8988T (cell line): ENCODE results near the gene CA11.
A peak's percentile ranks its signal among the peaks of the same experiment; 100 is the strongest.
"Not testable (repeated sequence)": the region's sequence is repeated elsewhere in the genome, so short reads cannot be mapped to it uniquely, and the experiment has no call there.

Experiments
- DNase-seq: peaks from one replicate; pipeline ENCODE4 v3.0.0; 2011

CA11 gene

DNA sequence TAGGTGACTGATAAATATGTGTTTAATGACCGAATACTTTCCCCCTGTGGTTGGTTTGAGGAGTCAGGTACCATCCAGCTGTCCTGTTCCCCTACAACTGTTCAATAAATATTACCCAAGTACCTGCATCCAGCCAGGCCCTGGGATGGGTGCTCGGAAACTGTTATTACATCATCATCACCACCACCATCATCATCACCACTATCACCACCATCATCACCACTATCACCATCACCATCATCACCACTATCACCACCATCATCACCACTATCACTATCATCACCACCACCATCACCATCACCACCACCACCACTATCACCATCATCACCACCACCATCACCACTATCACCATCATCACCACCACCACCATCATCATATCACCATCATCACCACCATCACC lies 22.8 kb upstream of the CA11 start:
- DNase-seq: no peak

DNA sequence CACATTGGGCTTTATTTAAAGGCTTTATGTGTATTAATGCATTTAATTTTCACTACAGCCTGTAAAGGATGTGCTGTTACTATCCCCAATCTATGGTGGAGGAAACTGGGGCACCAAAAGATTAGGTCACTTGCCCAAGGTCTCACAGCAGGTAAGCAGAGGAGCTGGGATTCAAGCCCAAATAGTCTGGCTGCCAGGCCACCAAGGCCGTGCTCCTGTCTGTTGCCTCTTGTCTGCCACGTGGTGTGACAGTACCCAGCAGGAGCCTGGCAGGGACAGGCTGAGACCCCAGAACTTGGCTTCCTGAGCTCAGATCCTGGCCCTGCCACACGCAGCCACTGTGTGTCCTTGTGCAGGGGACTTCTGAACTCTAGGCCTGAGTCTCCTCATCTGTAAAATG lies 22.3 kb upstream of the CA11 start:
- no peak for DNase-seq

DNA sequence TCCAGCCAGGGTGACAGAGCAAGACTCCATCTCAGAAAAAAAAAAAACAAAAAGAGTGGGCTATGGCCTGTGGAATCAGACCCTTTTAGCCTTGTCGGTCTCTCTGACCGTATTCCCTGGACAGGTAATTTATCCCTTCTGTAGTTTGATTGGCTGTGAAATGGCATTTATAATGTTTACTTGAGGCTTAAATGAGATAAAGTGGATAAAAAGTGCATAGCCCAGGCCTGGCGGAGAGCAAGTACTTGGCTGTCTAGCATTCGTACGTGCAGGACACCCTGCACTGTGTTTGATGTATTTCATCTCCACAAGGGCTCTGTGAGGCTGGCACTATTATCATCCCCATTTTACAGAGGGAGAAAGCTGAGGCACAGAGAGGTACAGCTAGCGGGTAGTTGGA lies 19.8 kb upstream of the CA11 start:
- no peak for DNase-seq

DNA sequence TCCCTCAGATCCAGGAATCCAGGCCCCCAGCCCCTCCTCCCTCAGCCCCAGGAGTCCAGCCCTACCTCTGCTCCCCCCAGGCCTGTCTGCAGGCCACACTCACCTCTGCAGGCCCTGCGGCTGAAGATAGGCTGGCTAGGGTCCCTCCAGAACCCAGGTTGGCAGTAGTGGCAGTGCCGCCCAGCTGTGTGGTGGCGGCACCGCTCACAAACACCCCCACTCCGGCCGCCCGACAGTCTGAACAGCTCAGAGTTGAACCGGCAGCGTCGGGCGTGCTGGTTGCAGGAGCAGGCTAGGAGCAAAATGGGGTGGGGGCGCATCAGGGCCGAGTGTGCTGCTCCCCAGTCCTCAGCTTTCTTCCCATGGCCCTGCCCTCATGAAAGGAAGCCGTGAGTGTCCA lies 18.5 kb upstream of the CA11 start:
- DNase-seq: no peak

DNA sequence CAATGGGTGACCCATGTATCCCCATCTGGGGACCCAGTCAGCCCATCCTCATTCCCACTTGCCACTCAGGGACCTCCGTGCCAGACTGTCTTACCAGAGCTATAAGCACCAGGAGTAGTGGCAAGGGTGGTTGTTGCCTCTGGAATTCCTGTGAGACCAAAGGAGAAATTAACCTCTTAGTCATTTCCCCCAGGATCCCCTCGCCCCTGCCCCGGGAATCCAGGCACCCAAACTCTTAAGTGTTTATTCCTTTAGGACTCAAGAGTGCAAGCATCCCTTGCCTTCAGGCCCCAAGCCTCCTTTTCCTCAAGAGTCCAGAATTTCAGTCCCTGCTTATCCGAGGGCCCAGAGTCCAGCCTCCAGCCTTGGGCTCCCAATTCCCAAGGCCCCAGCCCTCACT lies 17.7 kb upstream of the CA11 start:
- DNase-seq: no peak

DNA sequence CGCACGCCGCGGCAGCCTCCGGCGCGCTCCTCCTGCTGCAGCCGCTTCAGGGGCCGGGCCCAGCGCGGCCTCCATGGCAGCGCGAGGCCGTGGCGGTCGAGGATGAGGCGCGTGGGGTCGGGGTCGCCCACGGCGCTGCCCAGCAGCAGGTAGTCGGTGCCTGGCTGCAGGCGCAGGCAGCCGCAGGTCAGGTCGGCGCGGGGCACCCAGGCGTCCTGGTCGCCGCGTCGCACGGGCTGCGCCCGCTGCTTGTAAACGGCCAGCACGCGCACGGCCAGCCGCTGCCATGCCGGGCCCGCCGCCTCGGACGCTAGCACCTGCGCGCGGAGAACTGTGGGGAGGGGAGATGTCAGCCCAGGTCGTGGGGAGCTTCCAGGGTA lies 15.7 kb upstream of the CA11 start:
- no peak for DNase-seq

DNA sequence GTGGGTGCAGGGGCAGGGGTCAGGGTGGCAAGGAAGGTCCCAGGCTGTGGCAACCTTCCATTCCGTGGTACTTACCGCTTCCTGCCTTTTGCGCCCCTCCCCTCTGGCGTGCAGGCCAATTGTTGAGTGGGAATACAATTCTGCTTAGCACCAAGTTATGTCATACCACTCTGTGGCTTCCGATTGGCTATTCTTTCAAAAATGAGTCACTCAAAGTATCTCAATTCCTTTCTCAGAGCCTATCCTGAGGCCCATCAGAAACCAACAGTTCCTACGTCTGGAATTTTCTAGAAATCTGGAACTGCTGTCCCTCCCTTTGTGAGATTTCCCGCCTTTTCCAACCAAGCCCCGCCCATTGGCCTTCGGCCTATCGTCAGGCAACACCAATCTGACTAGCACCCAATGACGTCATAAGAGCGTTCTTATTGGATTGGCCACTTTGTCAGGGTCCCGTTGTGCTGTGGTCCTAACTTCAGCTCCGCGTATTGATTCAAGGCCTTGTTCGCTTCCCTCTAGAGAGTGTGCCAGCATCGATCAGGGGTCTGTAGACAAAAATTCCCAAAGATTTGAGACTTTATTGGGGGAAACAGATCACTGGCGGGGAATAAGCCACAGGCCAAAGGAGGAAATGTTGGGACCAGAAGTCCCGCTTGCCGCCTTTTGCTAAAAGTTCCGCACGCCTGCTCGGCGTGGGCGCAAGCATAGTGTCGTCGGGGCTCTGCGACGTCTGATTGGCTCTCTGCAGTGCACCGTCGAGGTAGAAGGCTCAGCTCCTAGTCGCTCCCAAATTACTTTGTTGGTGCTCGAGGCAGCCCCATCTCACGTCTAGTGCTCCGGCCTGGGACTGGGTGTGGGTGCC lies 15.1 kb upstream of the CA11 start:
- DNase-seq: peak; percentile 92

DNA sequence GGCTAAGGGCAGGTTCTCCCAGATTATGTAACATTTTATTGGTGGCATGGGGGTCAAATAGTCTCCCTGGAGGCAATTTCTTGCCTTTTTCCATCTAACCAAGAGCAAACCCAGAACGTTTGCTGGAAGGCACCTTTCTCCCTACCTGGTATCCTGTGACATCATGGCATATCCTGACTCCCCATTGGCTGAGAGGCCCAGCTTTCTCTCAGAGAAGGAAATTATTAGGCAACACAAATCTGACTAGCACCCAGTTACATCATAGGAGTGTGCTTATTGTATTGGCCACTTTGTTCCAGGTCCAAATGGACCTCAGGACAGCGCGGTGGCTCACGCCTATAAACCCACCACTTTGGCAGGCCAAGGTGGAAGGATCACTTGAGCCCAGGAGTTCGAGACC lies 13.8 kb upstream of the CA11 start:
- no peak for DNase-seq

DNA sequence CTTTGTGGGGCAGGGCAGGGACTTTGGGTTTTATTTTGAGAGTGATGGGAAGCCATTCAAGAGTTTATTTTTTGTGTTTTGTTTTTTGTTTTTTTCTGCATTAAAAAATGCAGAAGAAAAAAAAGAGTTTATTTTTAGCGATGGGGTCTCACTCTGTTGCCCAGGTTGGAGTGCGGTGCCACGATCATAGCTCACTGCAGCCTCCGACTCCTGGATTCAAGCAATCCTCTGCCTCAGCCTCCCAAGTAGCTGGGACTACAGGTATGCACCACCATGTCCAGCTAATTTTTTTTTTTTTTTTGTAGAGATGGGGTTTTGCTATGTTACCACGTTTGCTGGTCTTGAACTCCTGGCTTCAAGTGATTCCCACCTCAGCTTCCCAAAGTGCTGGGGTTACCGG lies 12.5 kb upstream of the CA11 start:
- DNase-seq: no peak

DNA sequence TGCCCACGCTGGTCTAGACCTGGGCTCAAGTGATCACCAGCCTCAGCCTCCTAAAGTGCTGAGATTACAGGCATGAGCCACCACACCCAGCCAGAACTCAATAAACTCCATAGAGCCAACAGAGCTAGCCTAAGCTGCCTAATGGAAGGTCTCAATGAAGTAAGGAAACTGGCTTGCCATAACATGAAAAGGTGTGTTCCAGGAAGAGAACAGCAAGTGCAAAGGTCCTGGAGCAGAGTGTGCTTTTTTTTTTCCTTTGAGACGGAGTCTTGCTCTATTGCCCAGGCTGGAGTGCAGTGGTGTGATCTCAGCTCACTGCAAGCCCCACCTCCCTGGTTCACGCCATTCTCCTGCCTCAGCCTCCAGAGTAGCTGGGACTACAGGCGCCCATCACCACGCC lies 11.8 kb upstream of the CA11 start:
- not testable (repeated sequence) for DNase-seq

DNA sequence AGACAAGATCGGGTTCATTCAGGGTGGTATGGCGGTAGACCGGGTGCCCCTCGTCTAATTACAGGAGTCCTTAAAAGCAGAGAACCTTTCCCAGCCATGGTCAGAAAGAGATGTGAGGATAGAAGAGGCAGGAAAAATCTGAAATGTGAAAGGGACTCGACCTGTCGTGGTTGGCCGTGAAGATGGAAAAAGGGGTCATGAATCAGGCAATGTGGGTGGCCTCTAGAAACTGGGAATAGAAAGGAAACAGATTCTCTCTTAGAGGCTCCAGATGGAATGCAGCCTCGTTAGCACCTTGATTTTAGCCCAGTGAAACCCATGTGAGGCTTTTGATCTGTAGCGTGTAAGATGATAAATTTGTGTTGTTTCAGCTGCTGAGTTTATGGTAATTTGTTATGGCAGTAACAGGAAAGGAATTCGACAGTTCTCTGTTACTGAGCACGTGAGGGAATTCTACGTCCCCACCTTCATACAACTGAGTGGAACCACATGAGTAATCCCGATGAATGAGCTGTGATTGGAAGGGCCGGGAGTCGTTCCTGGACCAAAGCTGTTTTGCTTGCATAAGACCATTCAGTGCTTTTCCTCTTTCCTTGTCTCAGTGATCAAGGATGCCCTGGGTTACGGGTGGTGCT lies 11.0 kb upstream of the CA11 start:
- DNase-seq: no peak

DNA sequence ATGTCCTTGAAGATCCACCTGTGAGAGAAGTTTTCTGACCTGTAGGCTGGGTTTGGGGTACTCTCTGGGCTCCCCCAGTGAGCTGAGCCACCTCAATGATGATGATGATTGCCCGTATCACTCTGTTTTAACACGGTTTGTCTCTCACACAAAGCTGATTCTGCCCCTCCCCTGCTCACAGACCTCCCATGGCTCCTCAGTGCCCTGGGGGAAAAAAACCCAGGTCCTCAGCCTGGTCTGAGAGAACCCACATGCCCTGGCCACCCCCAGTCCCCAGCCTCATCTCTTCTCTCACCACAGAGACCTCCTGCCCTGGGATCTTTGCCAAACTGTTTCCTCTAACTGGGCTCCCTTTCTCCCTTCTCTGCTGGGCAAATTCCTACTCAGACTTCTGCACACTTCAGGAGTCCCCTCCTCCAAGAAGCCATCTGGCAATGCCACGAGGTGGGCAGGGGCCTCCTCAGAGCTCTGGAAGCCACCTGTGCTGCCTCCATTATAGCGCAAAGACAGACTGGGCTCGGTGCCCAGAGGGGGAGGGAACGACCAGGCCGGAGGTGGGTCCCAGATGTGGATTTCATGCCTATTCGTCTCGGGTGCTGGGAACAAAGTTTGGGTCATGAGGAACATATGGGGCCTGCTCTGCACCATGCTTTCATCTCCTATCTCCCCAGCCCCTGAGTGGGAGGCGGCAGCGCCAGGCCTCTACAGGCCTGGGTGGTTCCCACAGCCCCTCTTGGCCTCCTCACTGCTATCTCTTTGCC lies 8.5 kb upstream of the CA11 start:
- DNase-seq: no peak

DNA sequence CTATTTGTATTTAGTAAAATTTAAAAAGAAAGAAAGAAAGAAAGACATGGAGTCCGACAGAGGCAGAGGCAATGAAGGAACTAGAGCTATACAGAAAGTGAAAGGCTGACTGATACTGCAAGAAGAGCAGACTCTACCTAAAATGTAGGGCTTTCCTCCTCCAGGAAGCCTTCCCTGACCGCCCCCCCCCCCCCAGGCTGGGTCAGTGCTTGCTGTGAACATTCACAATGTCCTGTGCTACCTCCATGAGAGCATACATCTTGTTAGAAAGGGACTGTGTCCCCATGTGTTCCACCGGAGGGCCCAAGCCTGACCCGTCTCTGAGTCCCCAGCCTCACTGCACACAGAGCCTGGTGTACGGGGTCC lies 5.7 kb upstream of the CA11 start:
- no peak for DNase-seq

DNA sequence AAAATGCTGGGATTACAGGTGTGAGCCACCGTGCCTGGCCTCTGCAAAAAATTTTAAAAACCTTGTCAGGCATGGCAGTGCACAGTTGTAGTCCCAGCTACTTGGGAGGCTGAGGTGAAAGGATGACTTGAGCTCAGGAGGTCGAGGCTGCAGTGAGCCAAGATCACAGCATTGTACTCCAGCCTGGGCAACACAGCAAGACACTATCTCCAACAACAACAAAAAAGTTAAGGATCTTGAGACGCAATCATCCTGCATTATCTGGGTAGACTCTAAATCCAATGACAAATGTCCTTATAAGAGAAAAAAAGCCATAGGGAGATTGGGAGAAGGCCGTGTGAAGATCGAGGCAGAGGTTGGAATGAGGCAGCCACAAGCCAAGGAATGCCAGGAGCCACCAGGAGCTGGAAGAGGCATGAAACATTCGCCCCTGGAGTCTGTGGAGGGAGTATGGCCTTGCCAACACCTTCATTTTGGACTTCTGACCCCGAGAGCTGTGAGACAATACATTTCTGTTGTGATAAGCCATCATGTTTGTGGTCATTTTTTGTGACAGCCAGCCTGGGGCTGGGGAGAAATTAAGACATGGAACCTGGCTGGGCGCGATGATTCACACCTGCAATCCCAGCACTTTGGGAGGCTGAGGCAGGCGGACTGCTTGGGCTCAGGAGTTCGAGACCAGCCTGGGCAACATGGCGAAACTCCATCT lies 5.1 kb upstream of the CA11 start:
- no peak for DNase-seq

DNA sequence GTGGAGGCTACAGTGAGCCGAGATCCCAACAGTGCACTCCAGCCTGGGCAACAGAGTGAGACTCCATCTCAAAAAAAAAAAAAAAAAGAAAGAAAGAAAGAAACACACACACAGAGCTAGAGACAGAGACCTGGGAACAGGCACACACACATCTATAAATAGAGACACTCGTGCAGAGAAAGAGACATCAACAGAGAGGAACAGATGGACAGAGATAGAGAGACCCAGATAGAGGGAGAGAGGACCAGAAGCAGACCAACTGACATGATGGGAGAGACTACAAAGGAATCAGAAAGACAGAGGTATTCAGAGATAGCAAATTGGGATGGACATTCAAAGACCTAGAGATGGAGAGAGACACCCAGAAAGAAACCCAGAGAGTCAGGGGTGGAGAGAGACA lies 2.1 kb upstream of the CA11 start:
- DNase-seq: no peak

DNA sequence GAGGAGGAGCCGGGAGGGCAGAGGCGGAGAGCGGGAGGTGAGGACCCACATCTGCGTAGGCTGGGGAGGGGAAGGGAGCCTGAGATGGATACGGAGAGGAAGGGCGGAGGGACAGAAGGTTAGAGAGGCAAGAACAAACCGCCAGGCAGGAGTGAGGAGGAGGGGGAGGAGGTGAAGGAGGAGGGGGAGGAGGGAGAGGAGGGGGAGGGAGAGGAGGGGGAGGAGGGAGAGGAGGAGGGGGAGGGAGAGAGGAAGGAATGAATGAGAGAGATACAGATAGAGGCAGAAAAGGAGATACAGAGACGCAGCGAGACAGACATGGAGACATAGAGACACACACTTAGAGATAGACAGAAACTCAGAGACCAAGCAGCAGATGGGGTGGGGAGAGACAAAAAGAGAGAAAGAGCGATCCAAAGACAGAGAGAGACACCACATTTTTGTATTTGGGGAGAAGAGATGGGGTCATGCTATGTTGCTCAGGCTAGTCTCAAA lies 782 bp upstream of the CA11 start:
- no peak for DNase-seq

DNA sequence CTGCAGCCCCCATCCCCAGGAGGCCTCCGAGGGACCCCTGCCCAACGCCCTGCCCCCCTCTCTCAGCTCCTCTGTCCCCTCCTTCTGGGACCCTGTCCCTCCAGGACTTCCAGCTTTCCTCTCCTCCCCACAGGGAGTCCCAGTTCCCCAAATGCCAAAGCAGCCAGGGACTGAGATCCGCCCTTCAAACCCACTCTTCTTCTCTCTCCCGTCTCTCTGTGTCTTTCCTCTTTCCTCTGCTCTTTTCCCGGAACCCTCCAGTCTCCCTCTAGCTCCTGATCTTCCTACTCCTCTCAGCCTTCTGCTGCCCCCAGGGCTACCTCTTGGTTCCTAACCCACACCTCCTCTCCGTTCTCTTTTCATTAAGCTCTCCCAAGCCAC lies 377 bp downstream of the CA11 start:
- no peak for DNase-seq

DNA sequence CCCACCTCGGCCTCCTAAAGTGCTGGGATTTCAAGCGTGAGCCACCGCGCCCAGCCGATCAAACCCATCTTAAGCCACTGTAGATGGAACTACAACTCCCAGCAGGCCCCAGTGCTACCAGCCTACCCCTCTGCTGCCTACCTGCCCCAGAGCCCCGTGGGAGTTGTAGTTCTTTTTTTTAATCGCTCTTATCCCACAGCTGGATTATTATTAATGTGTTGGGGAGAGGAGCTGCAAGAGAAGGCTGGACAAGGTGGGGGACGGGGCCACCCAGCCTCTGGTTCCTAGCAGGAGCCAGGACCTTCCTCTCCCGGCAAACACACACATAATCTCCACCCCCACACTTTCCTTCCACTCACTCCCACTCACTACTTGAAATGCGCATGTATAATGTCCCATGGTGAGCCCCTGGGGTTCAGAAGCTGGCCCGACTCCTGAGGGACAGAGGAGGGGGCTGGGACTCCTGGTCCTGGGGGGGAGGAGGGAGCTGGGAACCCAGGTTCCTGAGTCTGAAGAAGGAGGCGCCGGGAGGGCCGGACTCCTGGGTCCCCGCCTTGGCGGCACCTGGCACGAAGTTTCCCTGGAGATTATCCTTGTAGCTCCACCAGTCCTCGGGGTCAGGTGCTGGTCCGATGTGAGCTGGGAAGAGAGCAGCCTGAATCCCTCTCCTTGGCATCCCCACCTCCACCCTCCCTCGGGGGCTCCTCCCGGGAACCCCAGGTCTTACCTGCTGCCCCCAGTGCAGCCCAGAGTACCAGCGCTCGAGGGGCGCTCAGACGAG lies 958 bp downstream of the CA11 start:
- DNase-seq: no peak

DNA sequence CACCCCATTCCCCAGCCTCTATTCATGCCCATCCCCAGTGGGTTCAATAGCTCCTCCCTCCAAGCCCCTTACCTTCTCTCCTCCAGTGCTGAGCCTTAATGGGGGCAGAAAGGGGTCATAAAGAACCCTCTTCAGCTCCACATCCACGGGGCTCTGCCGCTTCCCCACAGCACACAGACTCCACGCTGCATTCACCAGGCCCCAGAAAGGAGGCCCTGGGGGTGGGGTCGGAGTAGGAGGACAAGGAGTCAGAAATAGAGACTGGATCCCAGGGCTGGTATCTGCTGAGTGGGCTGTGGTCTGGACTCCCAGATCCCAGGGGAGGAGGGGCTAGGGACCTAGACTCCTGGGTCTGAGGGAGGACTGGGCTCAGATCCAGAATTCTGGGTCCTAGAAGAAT lies 1.6 kb downstream of the CA11 start:
- no peak for DNase-seq

DNA sequence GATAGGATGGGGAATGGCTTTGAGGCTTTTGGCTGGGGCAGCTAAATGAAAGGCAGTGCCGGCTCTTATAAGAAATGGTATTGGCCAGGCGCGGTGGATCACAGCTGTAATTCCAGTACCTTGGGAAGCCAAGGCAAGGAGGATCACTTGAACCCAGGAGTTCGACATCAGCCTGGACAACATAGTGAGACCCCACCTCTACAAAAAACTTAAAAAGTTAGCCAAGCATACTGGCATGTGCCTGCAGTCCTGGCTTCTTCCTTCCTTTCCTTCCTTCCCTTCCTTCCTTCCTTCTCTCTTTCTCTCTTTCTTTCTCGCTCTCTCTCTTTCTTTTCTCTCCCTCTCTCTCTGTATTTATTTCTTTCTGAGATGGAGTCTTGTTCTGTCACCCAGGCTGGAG lies 3.1 kb downstream of the CA11 start:
- DNase-seq: no peak

DNA sequence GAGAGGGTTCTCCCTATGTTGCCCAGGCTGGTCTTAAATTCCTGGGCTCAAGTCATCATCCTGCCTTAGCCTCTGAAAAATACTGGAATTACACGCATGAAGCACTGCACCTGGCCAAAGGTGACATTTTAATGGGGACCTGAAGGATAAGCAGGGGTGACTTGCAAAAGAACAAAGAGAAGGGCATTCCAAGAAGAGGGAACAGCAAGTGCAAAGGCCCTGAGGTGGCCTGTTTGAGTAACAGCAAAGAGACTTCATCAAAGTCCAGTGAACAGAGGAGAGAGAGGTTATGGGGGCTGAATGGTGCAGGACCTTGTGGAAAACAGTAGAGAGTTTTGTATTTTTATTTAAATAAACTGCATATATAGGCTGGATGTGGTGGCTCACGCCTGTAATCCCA lies 4.1 kb downstream of the CA11 start:
- no peak for DNase-seq
